GM21723 (cell line): Measurements from ENCODE around the gene CHST4.
"Not testable (repeated sequence)": the region's sequence is repeated elsewhere in the genome, so short reads cannot be mapped to it uniquely, and the experiment has no call there.

Experiments
- ATAC-seq: cut with Tn5 transposase; IDR thresholded peaks from one replicate; pipeline ENCODE4 v1.9.1; 2021; ENCODE audit warnings: mild to moderate bottlenecking, moderate library complexity; ENCODE audit not compliant: unreplicated experiment

Gene CHST4

GRCh38 chr16:71568551-71568950 is 42.3 kb downstream of the CHST4 start:
- ATAC-seq: no peak

- no peak for ATAC-seq
Observed at GRCh38 chr16:71569621-71570020, 43.4 kb downstream of the CHST4 start.

- ATAC-seq: no peak
Observed at GRCh38 chr16:71570144-71570543, 43.9 kb downstream of the CHST4 start.

- ATAC-seq: no peak
Observed at GRCh38 chr16:71572497-71573116, 46.4 kb downstream of the CHST4 start.

GRCh38 chr16:71573387-71574094 is 47.3 kb downstream of the CHST4 start:
- no peak for ATAC-seq

- no peak for ATAC-seq
Observed at GRCh38 chr16:71574702-71575101, 48.5 kb downstream of the CHST4 start.

- no peak for ATAC-seq
Observed at GRCh38 chr16:71576971-71577370, 50.7 kb downstream of the CHST4 start, which contains the start of gene TAT. Gene TAT, minus strand, starts transcription at chr16:71577092. Its CDS starts 677 bp downstream, at chr16:71576415.

- ATAC-seq: not testable (repeated sequence)
Observed at GRCh38 chr16:71582553-71582848, 56.3 kb downstream of the CHST4 start.

- no peak for ATAC-seq
Observed at GRCh38 chr16:71584543-71585317, 58.5 kb downstream of the CHST4 start.

- no peak for ATAC-seq
Observed at GRCh38 chr16:71585318-71585703, 59.1 kb downstream of the CHST4 start.
